Vagina (tissue), 2 donors: ENCODE data around the gene CACHD1.

Experiments used
- CTCF ChIP-seq, 3 experiments: fragments of 450-650 bp in 2 of 3; fragments of 200-600 bp in 1 of 3; sonication (generic) in 1 of 3; IDR thresholded peaks; one replicate each; pipeline ENCODE4 v1.5.1; 2017 to 2019; ENCODE audit warnings: antibody characterized with exemption in 3 of 3, mild to moderate bottlenecking in 2 of 3, moderate library complexity in 2 of 3
- POLR2A ChIP-seq, 2 donors: fragments of 450-650 bp; IDR thresholded peaks; one replicate each; pipeline ENCODE4 v1.6.1; 2017; ENCODE audit warnings: antibody characterized with exemption in 2 of 2, mild to moderate bottlenecking in 2 of 2, moderate library complexity in 2 of 2
- POLR2AphosphoS5 ChIP-seq, 2 donors: sonication (generic); formaldehyde crosslinking; IDR thresholded peaks; one replicate each; pipeline ENCODE4 v1.9.0; 2017; ENCODE audit warnings: antibody characterized with exemption in 2 of 2, mild to moderate bottlenecking in 2 of 2, low read depth in 1 of 2; ENCODE audit not compliant: insufficient read depth in 1 of 2

DNA sequence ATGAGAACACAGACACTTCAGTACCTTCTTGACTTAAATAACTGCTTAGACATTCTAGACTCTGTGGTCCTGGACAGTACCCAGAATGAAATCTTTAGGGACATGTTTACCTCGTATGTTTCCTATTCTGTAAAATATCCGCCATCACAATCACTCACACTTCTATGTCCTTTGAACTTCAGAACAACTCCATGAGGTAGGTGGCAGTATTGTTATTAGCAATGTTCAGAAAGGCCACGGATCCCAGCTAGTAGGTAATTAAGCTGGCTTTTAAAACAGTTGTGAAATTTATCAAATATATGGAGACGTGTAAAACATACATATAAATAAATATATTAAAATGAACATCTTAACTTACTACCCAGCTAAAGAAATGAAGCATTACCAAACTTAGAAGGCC, 83.4 kb downstream of the CACHD1 start:
- TF ChIP-seq CTCF (IDR thresholded peaks at IDR 0.05): no peak
- TF ChIP-seq POLR2AphosphoS5 (IDR thresholded peaks at IDR 0.05; ENCODE audit: insufficient read depth in 1 of 2, low read depth in 1 of 2): no peak
- no peak for TF ChIP-seq POLR2A (IDR thresholded peaks at IDR 0.05)
